B cell (primary cell): Measurements from ENCODE around the gene NTN4. TPM values are rescaled to one million over a fixed set of nuclear protein-coding genes. Genes with fewer than 3 reads are reported as not detected.

ENCODE experiments used
- ATAC-seq: fragments of 200-7000 bp; cut with Tn5 transposase; one replicate; pipeline ENCODE4 v1.10.0; 2021; ENCODE audit warnings: low read depth, mild to moderate bottlenecking, moderate number of reproducible peaks, moderate library complexity
- CTCF ChIA-PET: fragments of 350-600 bp; sonication (Branson Sonifier 250); formaldehyde crosslinking; loops from one replicate; lab custom pipeline; 2021; ENCODE audit warnings: antibody characterized with exemption, inconsistent platforms; lab: Charles Lee
- POLR2A ChIA-PET: fragments of 350-600 bp; sonication (Branson Sonifier 250); formaldehyde crosslinking; loops from one replicate; lab custom pipeline; 2021; ENCODE audit warnings: antibody characterized with exemption; lab: Charles Lee
- DNase-seq: peaks from one replicate; pipeline ENCODE4 v3.0.0; 2013
- H2AFZ ChIP-seq: 2 replicates; pipeline ENCODE4 v1.6.1; 2012; ENCODE audit warnings: mild to moderate bottlenecking, low read depth, low read length; ENCODE audit not compliant: insufficient read depth, poor library complexity, severe bottlenecking
- H3K27ac ChIP-seq, 2 donors: 1 replicate in 1 of 2; 2 replicates in 1 of 2; pipeline ENCODE4 v1.5.1; 2012 to 2013; ENCODE audit warnings: low read length in 2 of 2, mild to moderate bottlenecking in 2 of 2, moderate library complexity in 1 of 2
- H3K27me3 ChIP-seq, 4 experiments: fragments of 200-600 bp in 1 of 4; sonication (generic) in 1 of 4; replicated peaks in 1 of 4; 1 replicate in 2 of 4; 2 replicates in 2 of 4; pipeline versions ENCODE4 v1.6.1 to v1.7.0; 2013 to 2016; ENCODE audit warnings: low read length in 3 of 4, mild to moderate bottlenecking in 2 of 4, mixed read lengths in 1 of 4, moderate library complexity in 1 of 4; ENCODE audit not compliant: insufficient read depth in 4 of 4, control insufficient read depth in 3 of 4; ENCODE audit errors: control extremely low read depth in 1 of 4
- H3K36me3 ChIP-seq, 2 experiments: replicated peaks in 1 of 2; 1 replicate in 1 of 2; 2 replicates in 1 of 2; pipeline versions ENCODE4 v1.6.1 to v1.7.1; 2013; ENCODE audit warnings: low read length in 1 of 2; ENCODE audit not compliant: insufficient read depth in 2 of 2, control insufficient read depth in 1 of 2; ENCODE audit errors: control extremely low read depth in 1 of 2, extremely low read depth in 1 of 2
- H3K4me1 ChIP-seq, 2 donors: fragments of 200-600 bp in 1 of 2; sonication (generic) in 1 of 2; 1 replicate in 1 of 2; 2 replicates in 1 of 2; pipeline versions ENCODE4 v1.5.1 to v1.6.1; 2013 to 2017; ENCODE audit warnings: low read length in 2 of 2; ENCODE audit not compliant: control insufficient read depth in 2 of 2, insufficient read depth in 2 of 2
- H3K4me2 ChIP-seq: replicated peaks from 2 replicates; pipeline ENCODE3; 2012; ENCODE audit warnings: mild to moderate bottlenecking, low read depth, low read length; ENCODE audit not compliant: poor library complexity, severe bottlenecking
- H3K4me3 ChIP-seq, 5 experiments: fragments of 200-600 bp in 1 of 5; sonication (generic) in 1 of 5; 1 replicate in 3 of 5; 2 replicates in 2 of 5; pipeline versions ENCODE4 v1.5.1 to v1.7.0; 2011 to 2016; ENCODE audit warnings: low read length in 4 of 5, mild to moderate bottlenecking in 4 of 5, low read depth in 2 of 5, control low read depth in 1 of 5, moderate library complexity in 1 of 5; ENCODE audit not compliant: insufficient read depth in 1 of 5; ENCODE audit errors: control extremely low read depth in 1 of 5, extremely low read depth in 1 of 5
- H3K79me2 ChIP-seq: fragments of 200-600 bp; sonication (generic); one replicate; pipeline ENCODE4 v1.6.0; 2016; ENCODE audit warnings: low read length; ENCODE audit not compliant: control insufficient read depth, insufficient read depth
- H3K9ac ChIP-seq: fragments of 200-600 bp; sonication (generic); 2 replicates; pipeline ENCODE4 v1.6.1; 2017; ENCODE audit warnings: mild to moderate bottlenecking, low read length, moderate library complexity
- H3K9me3 ChIP-seq, 3 donors: one replicate each; pipeline versions ENCODE4 v1.6.1 to v1.7.1; 2013; ENCODE audit warnings: low read length in 2 of 3; ENCODE audit not compliant: control insufficient read depth in 2 of 3, insufficient read depth in 1 of 3; ENCODE audit errors: control extremely low read depth in 1 of 3
- H4K20me1 ChIP-seq: 2 replicates; pipeline ENCODE4 v1.6.0; 2012; ENCODE audit warnings: mild to moderate bottlenecking, low read length; ENCODE audit not compliant: insufficient read depth, control insufficient read depth, poor library complexity, severe bottlenecking
- H3K27ac Mint-ChIP-seq: one replicate; pipeline ENCODE4 v1.8.0; 2021; ENCODE audit warnings: mixed read lengths
- H3K27me3 Mint-ChIP-seq: one replicate; pipeline ENCODE4 v1.8.0; 2021; ENCODE audit warnings: mixed read lengths
- H3K4me1 Mint-ChIP-seq: one replicate; pipeline ENCODE4 v1.8.0; 2021; ENCODE audit warnings: mixed read lengths
- H3K4me3 Mint-ChIP-seq: one replicate; pipeline ENCODE4 v1.8.0; 2021; ENCODE audit warnings: mixed read lengths
- H3K9me3 Mint-ChIP-seq: one replicate; pipeline ENCODE4 v1.8.0; 2022; ENCODE audit warnings: mixed read lengths; ENCODE audit not compliant: insufficient read depth
- CTCF ChIP-seq: fragments of 200-600 bp; IDR thresholded peaks from one replicate; pipeline ENCODE4 v1.8.0; 2022; ENCODE audit warnings: antibody characterized with exemption, mild to moderate bottlenecking
- EZH2 ChIP-seq: IDR thresholded peaks from 2 replicates; pipeline ENCODE4 v1.6.1; 2012; ENCODE audit warnings: borderline replicate concordance, low read depth, mild to moderate bottlenecking, moderate library complexity, low read length; ENCODE audit not compliant: insufficient read depth, poor library complexity, severe bottlenecking
- WGBS: methylation state at CpG from one replicate; pipeline ENCODE4 v1.1.5; 2013; ENCODE audit warnings: missing lambda C conversion rate; ENCODE audit not compliant: insufficient coverage; 5-methylcytosine and 5-hydroxymethylcytosine counted together
- intact Hi-C: fragments of 100-400 bp; cut with micrococcal nuclease; formaldehyde crosslinking; loops from one replicate; pipeline ENCODE4 v1.10.0; 2022
- polyA plus RNA-seq: library from polyadenylated mRNA; depleted of rRNA; stranded (reverse); fragments of >200 nt; gene quantifications from 2 replicates; pipeline ENCODE4 v1.2.3, GENCODE V29; 2012
- total RNA-seq, 2 donors: library from RNA; stranded (reverse); fragments of 120-200 nt in 1 of 2; gene quantifications; 1 replicate in 1 of 2; 2 replicates in 1 of 2; pipeline versions ENCODE4 v1.2.3 to v1.2.4, GENCODE V29; 2013 to 2022

Gene NTN4
- total and polyA plus RNA-seq, 2 donors (not counting 1 experiment from before 2014, with no cell fraction given) = not detected

- Mint-ChIP-seq H3K27ac (no peak overlapping the region), H3K27me3 (peaks cover 56% of the 10 kb centered on the region), H3K4me1 (peaks cover 18% of the 10 kb centered on the region), H3K9me3 (no peaks in the 10 kb centered on the region), H3K4me3 (peak overlapping the region; percentile 80)
- H4K20me1 ChIP-seq = no peaks in the 10 kb centered on the region
- peaks cover 0 to 1% (median 0%) of the 10 kb centered on the region in 3 donors for H3K9me3 ChIP-seq
- H3K79me2 ChIP-seq = no peaks in the 10 kb centered on the region
- ChIA-PET CTCF (no interaction called here), POLR2A (no interaction called here)
- H2AFZ ChIP-seq = peak overlapping the region; percentile 65
- H3K4me3 ChIP-seq = peak overlapping the region in 3 of 5 experiments; percentile 52 to 59 (median 54)
- no peak overlapping the region for H3K27ac ChIP-seq
- H3K27me3 ChIP-seq = peaks cover 3 to 40% (median 34%) of the 10 kb centered on the region in 4 experiments
- no peaks in the 10 kb centered on the region for H3K36me3 ChIP-seq
- 8% methylated on average over 32 of the region's 39 CpGs for WGBS
- H3K9ac ChIP-seq = peak overlapping the region; percentile 56
- ATAC-seq = no peak
- no peak for TF ChIP-seq EZH2
- no peak for TF ChIP-seq CTCF
- peaks cover 17% of the 10 kb centered on the region in 2 donors for H3K4me1 ChIP-seq
- peak overlapping the region; percentile 81 for H3K4me2 ChIP-seq
- intact Hi-C loops = no loop called here
- DNase-seq = peak; percentile 23
These were observed 1.2 kb downstream of the NTN4 start for GRCh38 chr12:95789126-95790032.

DNA sequence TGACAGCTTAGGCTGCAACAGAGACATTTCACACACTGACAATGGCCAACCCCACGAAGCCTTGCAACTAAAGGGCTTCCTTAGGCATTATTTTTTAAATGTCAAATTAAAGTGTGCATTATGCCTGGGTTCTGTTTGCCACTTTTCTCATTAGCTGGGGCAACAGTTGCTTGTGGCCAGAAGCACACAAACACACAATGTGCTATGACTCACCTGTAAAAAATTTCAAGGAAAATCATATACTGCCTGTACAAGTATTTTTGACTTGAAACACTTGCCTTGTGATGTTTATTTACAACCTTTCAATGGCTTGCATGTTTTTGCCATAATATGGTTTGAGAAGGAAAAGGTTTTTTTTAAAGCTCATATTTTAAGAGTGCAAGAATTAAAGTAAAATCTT, 1.9 kb downstream of the NTN4 start:
- Histone ChIP-seq H3K4me2 (no peak overlapping the region), H3K36me3 (no peaks in the 10 kb centered on the region), H3K4me3 (no peak overlapping the region), H3K27me3 (peaks cover 3 to 40% (median 34%) of the 10 kb centered on the region in 4 experiments), H2AFZ (no peak overlapping the region), H3K27ac (no peak overlapping the region), H3K79me2 (no peaks in the 10 kb centered on the region), H3K9me3 (peaks cover 0 to 1% (median 0%) of the 10 kb centered on the region in 3 donors), H4K20me1 (no peaks in the 10 kb centered on the region), H3K4me1 (peaks cover 17% of the 10 kb centered on the region in 2 donors), H3K9ac (no peak overlapping the region)
- POLR2A ChIA-PET = interaction anchor here (0.6 kb wide), 1 partner anchor 773 kb away, joined by 14 read pairs; no protein-coding TSS in a partner anchor
- H3K27ac Mint-ChIP-seq = no peak overlapping the region
- no peak for ATAC-seq
- DNase-seq = no peak
- peaks cover 18% of the 10 kb centered on the region for H3K4me1 Mint-ChIP-seq
- intact Hi-C loops = no loop called here
- TF ChIP-seq EZH2 (no peak), CTCF (no peak)
- H3K9me3 Mint-ChIP-seq = no peaks in the 10 kb centered on the region
- H3K27me3 Mint-ChIP-seq = peaks cover 50% of the 10 kb centered on the region
- no CpG with 5 or more reads among the region's 1 CpG for WGBS
- H3K4me3 Mint-ChIP-seq = peak overlapping the region; percentile 80
- CTCF ChIA-PET = no interaction called here
